CD1c-positive myeloid dendritic cell (primary cell): Measurements from ENCODE around the gene CD82.
A peak's percentile ranks its signal among the peaks of the same experiment; 100 is the strongest.

Experiments used
- DNase-seq: peaks from one replicate; pipeline ENCODE4 v3.0.0-alpha.2; 2016; ENCODE audit errors: extremely low spot score

The CD82 gene

GRCh38 chr11:44600839-44601383 lies 35.4 kb downstream of the CD82 start:
- no peak for DNase-seq

- DNase-seq: no peak
Observed at GRCh38 chr11:44601471-44602370, 36.3 kb downstream of the CD82 start.

- no peak for DNase-seq
Observed at GRCh38 chr11:44602891-44603310, 37.4 kb downstream of the CD82 start.

DNA sequence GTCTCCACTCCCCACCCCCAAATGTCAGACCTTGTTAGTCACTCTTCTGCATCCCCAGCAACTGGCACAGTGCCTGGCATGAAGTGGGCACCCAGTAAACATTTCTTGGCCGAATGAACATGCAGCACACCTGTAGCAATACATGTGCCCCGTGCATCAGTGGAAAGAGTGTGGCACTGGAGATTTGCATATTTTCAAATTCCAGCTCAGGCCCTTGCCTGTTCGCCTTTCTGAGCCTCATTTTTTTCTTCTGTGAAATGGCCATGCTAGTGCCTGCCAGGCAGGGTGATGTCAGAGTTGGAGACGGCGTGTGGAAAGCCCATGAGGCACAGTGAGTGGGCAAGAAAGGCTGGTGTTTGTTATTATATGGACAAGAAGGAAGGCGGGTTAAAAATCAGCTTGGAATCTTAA lies 38.7 kb downstream of the CD82 start:
- no peak for DNase-seq

DNA sequence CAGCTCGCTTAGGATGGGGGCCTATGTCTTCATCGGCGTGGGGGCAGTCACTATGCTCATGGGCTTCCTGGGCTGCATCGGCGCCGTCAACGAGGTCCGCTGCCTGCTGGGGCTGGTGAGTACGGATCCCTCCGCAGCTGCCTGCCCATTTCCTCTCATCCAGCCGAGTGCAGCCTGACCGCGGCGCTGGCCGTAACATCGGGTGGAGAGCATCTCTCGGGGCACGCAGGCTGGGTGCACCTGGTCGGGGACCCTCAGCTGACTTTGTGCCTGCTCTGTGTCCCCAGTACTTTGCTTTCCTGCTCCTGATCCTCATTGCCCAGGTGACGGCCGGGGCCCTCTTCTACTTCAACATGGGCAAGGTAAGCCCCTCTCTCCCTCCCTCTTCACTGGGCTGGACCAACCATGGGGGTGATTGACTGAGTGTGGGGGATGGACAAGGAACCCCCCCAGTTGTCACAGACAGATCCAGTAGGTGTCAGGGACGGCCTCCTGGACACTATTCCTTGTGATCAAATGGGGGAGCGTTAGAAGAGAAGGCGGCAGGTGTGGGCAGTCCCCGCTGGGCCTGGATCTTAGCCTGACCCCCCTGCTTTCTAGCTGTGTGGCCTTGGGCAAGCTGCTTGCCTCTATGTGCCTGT lies 39.7 kb downstream of the CD82 start:
- DNase-seq: no peak

DNA sequence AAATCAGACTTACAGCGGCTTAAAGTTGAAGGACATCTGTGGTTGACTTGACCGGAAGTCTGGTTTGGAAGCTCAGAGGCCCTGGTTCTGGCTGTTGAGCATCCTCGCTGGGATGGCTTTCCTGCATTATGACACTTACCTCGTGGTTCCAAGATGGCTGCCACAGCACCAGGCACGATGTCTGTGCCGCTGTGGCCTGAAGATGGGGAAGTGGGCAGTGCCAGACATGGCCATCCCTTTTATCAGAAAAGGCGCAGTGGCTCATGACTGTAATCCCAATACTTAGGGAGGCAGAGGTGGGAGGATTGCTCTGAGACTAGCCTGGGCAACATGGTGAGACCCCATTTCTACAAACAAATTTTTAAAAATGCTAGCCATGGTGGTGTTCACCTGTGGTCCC lies 40.5 kb downstream of the CD82 start:
- no peak for DNase-seq

DNA sequence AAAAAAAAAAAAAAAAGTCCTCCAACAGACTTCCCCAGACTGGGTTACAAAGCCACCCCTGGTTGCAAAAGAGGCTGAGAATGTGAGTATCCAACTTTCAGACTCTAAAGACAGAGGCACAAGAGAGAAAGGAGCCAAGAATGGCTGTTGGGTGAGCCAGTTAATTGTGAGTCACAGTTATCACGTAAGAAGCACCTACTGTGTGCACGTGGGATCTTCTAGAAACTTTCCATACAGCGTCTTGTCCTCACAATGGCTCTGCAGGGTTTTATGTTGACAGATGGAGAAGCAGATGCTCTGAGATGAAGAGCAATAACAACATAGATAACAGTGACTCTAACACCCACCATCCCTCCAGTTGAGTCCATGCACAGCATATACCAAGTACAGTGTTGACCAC lies 41.0 kb downstream of the CD82 start:
- no peak for DNase-seq

- no peak for DNase-seq
Observed at GRCh38 chr11:44607319-44607962, 42.0 kb downstream of the CD82 start.

DNA sequence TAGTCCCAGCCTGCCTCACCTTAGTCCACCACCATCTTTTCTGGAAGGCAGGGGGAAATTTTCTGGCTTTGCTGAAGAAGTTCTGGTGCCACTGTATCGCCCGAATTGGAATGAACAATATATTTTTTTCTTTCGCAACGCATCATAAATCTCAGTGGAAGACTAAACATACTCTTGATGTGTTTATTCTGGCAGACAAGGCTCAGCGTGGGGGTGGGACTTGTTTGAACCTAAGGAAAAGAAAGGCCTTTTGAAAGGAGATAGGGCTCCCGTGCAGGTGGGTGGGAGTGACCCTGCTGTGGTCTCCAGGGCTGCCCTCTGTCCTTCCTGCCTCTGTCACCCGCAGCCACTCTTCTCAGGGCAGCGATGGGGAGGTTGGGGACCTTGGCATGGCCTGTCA lies 42.5 kb downstream of the CD82 start:
- no peak for DNase-seq

DNA sequence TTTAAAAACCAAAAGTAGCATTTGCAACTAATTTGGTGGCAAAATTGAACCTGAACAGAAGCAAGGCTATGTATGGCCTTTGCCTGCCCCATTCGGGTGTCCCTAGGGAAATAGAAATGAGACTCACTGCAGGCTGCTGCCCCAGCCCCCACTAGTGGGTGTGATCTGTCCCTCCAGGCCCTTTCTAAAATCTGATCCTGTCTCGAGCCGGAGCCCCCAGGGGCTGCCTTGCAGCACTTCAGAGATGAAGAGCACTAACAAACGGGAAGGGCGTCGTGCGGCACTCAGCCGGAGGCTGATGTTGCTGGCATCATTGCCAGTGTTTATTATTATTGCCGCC lies 43.2 kb downstream of the CD82 start:
- DNase-seq: no peak

- DNase-seq: peak; percentile 44
Observed at GRCh38 chr11:44608991-44609782, 43.7 kb downstream of the CD82 start.

GRCh38 chr11:44609783-44610155 lies 44.3 kb downstream of the CD82 start:
- no peak for DNase-seq

DNA sequence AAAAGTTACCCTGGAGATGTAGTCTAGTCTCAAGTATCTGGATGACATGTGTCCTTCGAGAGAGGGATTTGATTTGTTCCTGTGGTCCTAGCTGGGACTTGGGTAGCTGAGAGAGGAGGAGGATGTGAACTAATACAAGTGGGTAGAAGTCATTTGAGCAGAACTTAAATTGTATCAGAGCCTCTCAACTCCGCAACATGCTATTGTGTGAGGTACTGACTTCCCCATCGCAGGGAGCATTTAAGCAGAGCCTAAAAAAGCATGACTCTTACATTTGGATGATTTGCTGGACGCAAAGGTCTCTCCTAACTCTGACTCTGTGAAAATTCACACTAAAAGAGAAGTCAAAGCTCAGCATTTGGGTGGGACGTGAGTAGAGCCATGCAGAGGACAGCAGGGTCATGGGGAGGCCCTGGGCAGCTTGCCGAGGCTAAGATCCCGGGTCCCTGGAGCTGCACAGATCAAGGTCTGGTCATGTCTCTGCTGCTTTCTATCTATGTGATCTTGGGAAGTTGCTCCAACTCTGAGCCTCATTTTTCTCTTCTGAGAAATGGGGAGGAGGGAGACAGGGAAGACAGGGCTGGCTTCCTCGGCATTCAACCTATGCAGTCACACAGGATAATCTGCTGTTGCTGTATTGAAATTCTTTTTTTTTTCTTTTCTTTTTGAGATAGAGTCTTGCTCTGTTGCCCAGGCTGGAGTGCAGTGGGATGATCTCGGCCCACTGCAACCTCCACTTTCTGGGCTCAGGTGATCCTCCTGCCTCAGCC lies 44.9 kb downstream of the CD82 start:
- DNase-seq: peak; percentile 31

DNA sequence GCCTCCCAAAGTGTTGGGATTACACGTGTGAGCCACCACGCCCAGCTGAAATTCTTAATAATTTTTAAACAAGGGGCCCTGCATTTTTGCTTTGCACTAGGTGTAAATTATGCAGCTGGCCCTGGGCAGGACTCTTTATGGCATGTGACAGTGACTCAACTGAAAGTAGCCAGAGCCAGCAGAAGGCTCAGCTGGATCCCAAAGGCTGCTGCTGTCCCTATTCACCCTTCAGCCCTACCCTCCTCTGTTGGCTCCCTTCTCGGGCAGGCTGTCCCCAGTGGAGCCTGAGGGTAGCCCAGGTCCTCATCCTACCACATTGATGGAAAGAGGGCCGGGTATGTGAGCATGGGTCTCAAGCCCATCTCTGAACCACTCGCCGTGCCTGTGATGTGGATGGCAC lies 45.6 kb downstream of the CD82 start:
- DNase-seq: no peak

DNA sequence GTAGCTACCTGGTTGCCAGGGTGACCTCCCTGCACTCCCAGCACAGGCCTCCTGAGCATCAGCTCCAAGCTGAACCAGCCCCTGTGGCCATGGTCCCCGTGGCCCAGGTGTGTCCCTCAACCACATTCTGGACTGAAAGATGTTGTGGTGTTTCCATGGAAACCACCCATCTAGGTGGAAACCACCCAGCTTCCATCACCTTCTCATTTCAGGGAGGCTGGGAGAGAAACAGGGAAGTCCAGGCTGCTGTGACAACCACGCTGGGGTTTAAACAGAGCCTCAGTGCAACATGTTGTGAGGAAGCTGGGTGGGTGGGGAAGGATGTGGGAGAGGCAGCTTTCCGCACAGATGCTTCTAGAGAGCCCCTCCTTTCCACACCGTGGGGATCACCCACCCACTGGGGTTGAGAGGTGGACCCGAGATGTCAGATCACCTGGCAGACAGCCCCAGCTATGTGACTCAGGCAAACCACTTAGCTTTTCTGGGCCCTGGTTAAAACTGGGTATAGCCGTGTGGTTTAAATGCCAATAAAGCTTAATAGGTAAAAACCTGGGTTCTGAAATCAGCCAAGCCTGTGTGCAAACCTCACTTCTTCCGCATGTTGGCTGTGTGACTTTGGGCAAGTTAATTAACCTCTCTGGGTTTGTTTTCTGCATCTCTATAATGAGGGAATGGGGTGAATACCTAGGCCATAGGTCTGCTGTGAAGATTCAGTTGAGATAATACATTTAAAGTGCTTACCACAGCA lies 46.4 kb downstream of the CD82 start:
- DNase-seq: peak; percentile 77

GRCh38 chr11:44613153-44613552 lies 47.7 kb downstream of the CD82 start:
- no peak for DNase-seq

GRCh38 chr11:44614281-44614775 lies 48.9 kb downstream of the CD82 start:
- DNase-seq: no peak

DNA sequence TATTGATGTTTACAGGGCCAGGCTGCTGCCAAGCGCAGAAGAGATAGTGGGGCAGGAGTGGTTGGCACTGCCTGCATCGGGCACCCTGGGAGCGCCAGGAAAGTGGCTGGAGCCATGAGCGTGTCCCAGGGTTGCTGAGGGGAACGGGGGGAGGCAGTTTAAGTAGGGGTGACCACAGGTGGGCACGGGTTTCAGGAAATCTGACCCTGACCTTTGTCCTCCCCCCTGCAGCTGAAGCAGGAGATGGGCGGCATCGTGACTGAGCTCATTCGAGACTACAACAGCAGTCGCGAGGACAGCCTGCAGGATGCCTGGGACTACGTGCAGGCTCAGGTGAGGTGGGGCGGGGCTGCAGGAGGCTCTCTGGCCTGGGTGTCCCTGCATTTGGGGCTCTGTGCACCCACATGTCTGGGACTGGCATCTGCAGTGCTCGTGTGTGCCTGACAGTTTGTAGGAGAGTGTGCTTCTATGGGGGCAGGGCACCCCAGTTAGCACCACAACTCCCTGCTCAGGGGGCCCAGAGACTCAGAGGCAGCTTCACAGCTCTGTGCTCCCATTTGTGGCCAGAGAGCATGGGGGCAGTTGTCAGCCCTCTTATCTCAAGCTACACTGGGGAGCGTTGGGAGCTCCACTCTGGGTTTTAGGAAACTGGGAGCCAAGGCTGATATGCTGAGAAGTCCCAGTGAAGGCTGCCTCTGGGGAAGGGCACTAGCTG lies 49.7 kb downstream of the CD82 start:
- no peak for DNase-seq
